RCC 7860 (cell line): ENCODE data around the gene CYP39A1.

Experiments used
- DNase-seq: peaks from one replicate; pipeline ENCODE4 v3.0.0-alpha.2; 2015; ENCODE audit warnings: low spot score
- FAIRE-seq: peaks from 2 replicates; lab custom pipeline; 2012; peaks lifted over from hg19 to GRCh38; lab: Jason Lieb, UNC

CYP39A1 gene

DNA sequence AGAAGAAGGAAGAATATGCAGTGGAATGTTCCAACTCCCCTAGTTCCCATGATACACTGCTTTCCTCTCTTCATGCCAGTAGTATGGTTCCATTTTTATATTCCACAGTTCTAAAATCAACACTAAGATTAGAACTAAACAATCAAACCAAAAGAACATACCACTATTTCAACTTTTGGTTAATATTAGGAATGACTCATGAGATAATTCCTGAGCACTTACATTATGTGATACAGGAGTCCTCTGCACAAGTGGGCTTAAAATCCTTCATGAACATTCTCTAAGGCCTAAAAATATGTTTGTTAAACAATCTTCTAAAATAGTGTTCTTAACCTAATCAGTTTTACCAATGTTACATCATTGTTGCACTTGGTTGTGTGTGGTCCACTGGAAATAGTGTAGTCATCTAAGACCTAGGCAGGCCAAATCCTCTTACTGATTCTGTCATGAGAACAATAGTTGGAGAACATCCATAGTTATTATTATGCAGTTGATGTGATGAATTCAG lies 131.1 kb downstream of the CYP39A1 start:
- FAIRE-seq = no peak
- no peak for DNase-seq

DNA sequence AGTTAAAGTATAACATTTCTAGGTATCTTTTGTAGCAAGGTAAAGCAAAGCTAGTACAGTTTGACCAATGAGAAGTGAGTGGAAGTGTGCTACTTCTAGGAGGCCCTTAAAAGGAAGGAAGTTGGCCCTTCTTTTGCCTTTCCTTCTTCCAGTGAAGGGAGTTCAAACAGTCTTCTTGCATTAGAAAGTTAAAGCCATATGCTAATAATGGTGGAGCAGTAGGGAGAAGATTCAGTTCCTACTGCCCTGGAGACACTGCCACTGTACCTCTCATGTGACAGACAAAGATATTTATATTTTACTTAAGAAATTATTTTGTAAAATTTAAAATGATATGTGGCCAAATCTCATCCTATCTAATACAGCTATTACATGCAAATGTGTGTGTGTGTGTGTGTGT lies 135.4 kb downstream of the CYP39A1 start:
- FAIRE-seq = no peak
- no peak for DNase-seq

DNA sequence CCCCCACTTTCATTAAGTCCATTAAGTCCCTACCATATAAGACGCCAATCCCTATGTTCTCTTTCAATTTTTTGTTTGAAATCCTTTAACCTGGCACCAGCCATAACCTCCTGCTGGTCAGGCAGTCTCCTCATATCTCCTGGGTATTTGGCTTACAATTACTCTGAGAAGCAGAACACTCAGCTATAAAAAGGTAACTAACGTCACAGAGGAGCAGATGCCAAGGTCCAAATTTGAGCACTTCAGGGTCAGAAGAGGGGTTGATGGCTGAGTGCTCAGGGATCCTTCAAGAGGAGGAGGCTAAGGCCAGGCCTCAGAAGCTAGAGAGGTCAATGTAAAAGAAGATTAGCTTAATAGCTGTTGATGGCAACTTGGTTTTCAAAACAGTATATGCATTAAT lies 139.1 kb downstream of the CYP39A1 start:
- no peak for DNase-seq
- no peak for FAIRE-seq

DNA sequence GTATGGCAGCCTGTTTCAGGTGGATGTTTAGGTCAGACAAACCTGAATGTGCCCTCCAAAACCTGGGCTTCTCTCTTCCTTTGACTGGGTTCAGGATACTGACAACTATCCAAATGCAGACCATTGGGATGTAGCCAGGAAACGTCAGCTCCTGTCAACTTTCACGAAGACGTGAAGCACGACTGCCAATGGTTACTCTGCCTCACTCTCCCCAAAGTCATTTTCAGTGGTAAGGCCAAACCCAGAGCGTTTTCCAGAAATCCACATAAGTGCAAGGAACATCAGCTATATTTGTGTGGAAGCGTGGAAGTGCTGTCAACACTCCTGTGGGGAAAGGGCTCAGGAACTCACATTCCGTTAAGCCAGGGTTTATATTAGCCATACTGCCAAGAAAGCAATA lies 141.3 kb downstream of the CYP39A1 start:
- DNase-seq (no peak), FAIRE-seq (no peak)

DNA sequence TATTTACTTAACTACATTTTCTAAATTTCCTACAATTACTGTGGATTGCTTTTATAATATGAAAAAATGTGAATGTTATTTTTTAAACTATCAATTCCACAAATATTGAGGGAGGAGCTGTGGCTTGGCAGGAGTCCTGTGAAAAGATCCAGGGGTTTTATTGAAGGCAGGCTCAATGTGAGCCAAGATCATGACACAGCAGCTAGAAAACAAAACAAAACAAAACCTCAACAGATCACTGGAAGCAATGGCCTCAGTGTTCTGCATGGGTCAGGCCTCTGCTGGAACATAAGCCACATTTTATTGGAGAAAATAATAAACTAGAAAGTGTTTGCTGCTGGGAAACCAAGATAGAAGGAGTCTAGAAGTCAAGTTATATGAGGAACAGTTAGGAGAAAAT lies 142.0 kb downstream of the CYP39A1 start:
- DNase-seq (no peak), FAIRE-seq (no peak)

DNA sequence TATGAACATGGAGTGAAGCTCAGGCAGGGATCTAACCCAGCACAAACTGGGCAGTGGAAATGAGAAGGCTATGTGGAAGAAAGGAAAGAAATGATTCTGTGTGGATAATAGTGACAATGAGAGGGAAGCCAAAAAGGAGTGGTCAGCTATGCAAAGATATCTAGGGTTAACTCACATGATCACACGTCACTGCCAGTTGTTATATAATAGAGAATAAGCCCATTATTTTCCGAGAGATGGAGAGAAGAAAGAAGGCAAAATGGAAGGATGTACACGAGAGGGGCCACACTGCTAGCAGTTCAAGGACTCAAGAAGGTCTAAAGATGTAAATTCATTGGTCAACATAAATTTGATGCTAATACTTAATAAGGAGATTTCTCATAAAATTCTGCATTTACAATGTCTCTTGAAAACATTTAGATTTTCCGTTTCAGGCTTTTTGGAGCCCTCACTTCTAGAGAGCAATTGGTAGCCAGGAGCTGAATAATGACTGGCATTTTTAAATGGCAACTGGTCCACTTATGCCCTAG lies 142.6 kb downstream of the CYP39A1 start:
- DNase-seq (no peak), FAIRE-seq (no peak)

DNA sequence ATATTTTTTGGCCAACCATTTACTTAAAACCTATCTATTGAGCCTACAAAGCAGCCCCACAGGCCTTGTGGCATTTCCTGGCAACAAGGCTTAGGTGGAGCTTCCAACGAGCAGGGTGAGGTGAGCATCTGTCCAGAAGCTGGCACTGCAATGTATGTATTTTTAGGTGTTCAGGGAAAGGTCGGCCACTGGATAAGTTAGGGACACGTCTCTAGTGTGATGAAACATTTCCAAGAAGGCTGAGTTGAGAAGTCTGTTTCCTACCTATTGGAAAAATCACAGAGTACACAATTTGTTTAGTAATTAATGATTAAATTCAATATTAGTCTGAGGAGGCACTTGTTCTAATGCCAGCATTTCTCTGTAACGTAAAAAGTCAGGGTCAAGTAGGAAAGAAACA lies 143.6 kb downstream of the CYP39A1 start:
- FAIRE-seq (no peak), DNase-seq (no peak)

DNA sequence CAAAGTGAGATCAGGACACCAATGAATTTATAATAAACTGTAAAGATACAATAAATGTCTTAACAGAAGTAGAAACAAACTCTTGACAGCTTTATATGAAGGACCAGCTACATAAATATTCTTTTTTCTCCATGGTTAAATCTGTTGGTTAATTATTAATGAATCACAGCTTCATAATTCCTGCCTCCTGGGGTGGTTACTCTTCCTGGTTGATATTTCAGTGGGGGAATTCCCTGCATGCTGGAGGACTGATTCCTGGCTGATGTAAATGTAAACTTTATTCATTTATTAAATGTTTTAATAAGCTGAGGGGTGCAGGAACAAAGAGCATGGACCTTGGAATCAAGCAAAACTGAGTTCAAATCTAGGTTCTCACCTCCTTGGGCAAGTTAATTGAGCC lies 145.2 kb downstream of the CYP39A1 start:
- DNase-seq (peak; percentile 34), FAIRE-seq (no peak)

DNA sequence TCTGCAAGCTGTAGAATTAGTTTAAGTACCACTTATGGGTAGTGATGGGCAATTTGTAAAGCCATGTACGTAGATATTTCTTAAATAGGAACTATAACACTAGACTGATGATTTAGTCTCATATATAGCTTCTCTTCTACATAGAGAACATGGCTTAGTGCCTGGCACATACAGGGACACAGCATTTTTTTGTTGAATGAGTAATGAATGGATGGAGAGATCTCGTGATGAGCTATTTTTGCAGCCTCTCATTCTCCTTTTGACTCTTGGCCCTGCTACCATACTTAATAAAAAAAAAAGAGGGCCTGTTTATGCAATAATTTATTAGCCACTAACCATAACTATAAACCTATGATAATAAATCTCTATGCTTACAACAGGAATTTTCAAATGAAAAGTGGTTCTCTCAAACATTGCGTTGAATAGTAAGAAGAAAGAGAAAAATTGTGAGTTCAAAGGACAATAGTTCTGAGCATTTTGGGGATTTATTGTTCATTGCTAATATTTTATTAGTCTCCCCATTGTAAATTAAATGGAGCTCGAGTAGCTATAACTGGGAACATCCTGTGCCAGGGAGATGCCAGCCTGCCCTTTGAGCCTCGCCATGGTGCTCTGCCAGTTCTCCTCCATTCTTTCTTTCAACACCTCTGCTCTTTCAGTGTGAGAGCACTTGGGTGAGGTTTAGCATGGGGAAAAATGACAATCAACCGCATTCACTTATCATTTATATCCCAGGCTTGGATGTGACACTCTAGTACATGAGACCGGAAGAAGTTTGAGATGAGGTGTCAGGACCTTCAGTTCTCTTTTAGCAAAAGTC lies 146.7 kb downstream of the CYP39A1 start:
- FAIRE-seq (no peak), DNase-seq (no peak)

DNA sequence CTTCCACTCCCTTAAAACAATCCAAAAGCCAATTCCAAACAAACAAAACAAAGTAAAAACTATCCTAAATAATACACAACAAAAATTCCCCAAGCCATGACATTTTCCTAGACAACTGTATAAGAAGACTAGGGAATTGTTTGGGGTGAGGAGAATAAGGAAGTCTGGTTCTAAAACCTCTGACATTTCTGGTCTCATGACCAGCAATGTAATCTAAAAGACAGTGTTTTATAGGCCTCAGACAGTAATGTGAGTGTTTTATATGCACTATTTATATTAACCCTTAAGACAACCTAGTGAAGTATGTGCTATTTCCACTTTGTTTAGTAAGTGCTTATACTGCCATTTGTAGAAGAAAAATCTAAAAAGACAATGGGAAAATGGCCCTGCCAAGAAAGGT lies 148.4 kb downstream of the CYP39A1 start:
- DNase-seq (no peak), FAIRE-seq (no peak)

DNA sequence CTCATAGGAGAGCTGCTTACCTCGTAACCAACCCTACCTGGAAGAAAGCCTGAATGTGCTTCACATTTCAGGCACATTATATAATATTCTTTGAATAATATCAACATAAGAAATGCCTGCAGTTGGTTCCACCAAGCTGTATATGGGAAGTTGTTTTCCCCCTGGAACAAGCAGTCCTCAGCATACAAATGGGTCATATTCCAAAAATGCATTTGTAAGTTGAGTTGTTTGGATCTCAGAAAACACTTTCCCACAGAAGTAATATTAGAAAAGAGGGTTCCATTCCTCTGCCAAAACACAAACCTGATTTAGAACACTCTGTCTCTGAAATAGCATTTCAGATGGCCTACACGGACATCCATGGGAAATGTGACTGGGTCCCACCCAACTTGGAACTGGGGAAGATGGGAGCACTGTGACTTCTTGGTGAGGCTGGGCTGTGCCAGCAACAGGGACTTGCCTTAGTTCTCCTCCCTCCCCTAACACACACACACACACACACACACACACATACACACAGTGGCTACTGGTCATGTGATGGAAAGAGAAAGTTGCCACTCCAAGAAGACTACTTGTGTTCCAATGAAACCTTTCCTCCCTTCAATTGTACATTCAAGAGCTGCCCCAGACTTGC lies 150.0 kb downstream of the CYP39A1 start:
- FAIRE-seq = no peak
- no peak for DNase-seq

DNA sequence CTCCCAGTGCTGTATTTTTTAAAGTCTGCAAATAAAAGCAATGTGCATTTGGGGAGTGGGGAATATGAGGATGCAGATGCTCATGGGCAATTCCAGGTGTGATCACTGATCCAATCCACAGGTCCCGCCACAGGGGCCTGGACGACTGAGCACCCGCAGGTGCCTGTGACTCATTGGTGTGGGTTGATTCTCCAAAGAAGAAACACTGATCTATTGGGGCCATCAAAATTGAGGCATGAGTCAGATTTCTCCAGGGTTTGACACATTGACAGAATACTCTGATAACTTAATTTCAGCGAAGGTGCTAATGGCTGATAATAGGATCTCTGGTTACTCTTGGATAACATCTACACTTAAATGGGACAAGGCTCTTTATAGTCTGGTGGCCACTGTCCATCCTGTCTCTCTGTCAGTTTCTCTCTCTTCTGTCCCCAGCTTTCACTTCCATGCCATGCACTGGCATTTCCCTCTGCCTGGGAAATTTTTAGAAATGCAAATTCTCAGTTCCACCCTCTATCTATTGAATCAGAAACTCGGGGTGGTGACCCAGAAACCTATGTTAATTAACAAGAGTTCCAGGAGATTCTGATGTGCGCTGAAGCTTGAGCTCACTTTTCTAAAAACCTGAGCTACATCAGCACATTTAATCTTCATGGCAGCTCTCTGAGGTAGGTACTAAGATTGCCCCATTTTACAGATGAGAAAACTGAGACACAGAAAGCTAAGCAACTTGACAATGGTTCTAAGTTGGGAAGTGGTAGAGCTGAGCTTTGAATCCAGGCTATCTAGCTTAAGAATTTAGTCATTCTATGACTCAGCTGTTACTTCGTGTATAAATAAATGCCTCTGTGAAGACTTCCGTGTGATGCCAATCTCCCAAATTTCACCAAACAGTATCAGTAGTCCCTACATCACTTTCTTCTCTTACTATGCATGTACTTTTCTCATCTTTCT lies 151.2 kb downstream of the CYP39A1 start:
- no peak for FAIRE-seq

DNA sequence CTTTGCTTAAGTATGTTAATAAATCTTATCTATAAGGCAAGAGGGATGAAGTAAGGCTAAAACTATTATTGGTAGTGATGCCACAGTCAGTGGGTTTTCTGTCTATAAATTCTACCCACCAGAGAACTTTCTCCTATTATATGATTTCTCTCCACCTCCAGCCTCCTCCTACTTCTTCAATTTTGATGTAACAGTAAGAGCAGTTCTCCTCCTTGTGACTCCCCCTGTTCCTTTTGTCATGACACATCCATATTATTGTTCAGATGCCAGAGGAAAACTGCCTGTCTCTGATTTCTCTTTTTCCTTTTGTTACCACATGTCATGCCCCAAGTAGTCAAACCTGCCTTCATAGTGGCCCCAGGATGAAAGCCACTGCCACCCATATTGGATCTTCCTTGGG lies 152.2 kb downstream of the CYP39A1 start:
- FAIRE-seq = no peak

More for the DNA sequence above, 151.2 kb downstream of the CYP39A1 start:
- DNase-seq = no peak

More for the DNA sequence above, 152.2 kb downstream of the CYP39A1 start:
- DNase-seq = no peak
